ENCODE data around the gene MARK3.

DNA sequence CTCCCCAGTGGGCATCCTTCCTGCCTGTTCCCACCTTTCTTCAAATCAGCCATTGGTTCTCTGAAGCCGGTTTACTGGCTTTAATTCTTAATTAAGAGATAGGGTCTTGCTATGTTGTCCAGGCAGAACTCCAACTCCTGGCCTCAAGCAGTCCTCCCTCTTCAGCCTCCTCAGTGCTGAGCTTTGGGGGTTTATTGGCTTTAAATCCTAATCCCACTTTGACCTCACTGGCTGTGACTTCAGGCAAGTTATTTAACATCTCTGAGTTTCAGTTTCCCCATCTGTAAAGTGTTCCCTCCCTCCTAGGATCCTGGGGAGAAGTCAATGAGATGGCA, 141.7 kb downstream of the MARK3 start:
- TF ChIP-seq, protein P1, sequence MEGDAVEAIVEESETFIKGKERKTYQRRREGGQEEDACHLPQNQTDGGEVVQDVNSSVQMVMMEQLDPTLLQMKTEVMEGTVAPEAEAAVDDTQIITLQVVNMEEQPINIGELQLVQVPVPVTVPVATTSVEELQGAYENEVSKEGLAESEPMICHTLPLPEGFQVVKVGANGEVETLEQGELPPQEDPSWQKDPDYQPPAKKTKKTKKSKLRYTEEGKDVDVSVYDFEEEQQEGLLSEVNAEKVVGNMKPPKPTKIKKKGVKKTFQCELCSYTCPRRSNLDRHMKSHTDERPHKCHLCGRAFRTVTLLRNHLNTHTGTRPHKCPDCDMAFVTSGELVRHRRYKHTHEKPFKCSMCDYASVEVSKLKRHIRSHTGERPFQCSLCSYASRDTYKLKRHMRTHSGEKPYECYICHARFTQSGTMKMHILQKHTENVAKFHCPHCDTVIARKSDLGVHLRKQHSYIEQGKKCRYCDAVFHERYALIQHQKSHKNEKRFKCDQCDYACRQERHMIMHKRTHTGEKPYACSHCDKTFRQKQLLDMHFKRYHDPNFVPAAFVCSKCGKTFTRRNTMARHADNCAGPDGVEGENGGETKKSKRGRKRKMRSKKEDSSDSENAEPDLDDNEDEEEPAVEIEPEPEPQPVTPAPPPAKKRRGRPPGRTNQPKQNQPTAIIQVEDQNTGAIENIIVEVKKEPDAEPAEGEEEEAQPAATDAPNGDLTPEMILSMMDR (optimal IDR thresholded peaks at IDR 0.05 in 1 of 3, IDR thresholded peaks at IDR 0.05 in 1 of 3, conservative IDR thresholded peaks at IDR 0.05 in 1 of 3; ENCODE audit: extremely low read depth in 1 of 3, insufficient read depth in 2 of 3, low read length in 3 of 3), result no peak
- no peak for TF ChIP-seq EZH2 (IDR thresholded peaks at IDR 0.05; ENCODE audit: low read length)
